PC-9 (cell line): ENCODE results near the gene CCNI2.

Experiments
- EZH2 ChIP-seq: fragments of 200-600 bp; sonication (generic); IDR thresholded peaks from 2 replicates; pipeline ENCODE4 v1.8.0; 2017; ENCODE audit warnings: antibody characterized with exemption, low read depth
- TF ChIP-seq, protein P1 (sequence below): fragments of 200-600 bp; sonication (generic); conservative IDR thresholded peaks from 2 replicates; pipeline ENCODE4 v1.6.1; 2017; ENCODE audit warnings: mixed run types, antibody characterized with exemption, mild to moderate bottlenecking, moderate library complexity

DNA sequence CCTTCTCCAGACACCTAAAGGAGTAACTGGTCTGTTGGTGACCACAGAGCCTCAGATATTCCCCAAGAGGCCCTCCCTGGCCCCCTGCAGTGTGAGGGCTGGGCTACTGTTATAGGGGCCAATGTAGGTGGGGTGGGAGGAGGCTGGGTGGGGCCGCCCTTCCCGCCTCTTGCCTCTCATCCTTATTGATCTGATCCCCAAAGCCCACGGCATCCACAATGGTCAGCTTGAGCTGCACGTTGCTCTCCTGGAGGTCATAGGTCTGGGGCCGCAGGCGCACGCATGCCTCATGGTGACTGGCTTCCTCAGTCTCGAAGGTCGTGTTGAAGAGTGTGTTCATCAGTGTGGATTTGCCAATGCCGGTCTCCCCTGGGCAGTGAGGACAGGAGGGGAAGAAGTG is 16.8 kb downstream of the CCNI2 start:
- TF ChIP-seq EZH2 = no peak
- TF ChIP-seq, protein P1, sequence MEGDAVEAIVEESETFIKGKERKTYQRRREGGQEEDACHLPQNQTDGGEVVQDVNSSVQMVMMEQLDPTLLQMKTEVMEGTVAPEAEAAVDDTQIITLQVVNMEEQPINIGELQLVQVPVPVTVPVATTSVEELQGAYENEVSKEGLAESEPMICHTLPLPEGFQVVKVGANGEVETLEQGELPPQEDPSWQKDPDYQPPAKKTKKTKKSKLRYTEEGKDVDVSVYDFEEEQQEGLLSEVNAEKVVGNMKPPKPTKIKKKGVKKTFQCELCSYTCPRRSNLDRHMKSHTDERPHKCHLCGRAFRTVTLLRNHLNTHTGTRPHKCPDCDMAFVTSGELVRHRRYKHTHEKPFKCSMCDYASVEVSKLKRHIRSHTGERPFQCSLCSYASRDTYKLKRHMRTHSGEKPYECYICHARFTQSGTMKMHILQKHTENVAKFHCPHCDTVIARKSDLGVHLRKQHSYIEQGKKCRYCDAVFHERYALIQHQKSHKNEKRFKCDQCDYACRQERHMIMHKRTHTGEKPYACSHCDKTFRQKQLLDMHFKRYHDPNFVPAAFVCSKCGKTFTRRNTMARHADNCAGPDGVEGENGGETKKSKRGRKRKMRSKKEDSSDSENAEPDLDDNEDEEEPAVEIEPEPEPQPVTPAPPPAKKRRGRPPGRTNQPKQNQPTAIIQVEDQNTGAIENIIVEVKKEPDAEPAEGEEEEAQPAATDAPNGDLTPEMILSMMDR = no peak
